ENCODE results near the gene HECTD3. TPM values are rescaled to one million over a fixed set of nuclear protein-coding genes. Genes with fewer than 3 reads are reported as not detected.

Gene HECTD3
- total and polyA plus RNA-seq, 9 of the 15 experiments (the other 6 are each of a cell fraction or from before 2014, with no cell fraction given) = 6.3 to 50.8 (median 18.9) TPM

DNA sequence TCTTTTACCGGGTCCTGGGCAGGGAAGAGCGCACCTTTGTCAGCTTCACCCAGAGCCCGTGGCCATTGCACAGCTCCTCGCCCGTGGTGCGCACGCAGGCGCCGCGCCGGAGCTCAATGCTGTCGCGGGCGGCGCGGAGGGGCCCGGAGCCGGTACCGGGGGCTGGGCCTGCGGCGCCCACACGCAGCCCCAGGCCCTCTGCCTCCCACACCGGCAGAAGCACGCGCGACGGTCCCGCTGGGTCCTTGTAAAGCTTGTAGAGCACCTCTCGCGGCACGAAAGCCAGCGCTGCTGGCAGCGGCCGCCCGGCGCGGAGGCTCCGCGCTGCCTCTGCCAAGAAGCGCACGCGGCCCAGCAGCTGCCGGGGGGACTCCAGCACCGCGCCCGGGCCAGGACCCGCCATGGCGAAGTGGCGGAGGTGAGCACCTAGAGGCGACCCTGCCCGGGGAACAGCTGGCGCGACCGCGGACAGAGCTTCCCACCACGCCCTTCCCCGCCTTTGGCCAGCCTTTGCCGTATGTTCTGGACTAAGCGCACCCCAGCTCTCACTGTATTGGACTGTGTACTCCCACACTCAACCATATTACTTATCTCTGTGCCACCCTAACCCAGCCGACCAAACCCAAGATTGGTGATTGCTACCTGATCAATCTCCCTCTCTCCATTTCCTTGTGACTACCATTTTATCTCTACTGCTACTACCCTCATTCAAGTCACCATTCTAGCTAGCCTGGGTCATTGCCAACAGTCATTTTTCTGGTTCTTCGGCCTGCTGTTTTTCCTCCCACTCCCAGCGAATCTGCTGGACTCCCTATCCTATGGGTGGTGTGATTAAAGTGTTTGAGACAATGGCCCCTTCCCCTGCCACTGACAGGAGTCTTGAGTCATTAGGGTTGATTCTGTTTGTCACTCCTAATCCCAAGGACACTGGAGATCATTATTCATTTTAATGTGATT, at the start of gene HECTD3 (continued):
- TF ChIP-seq SAFB2 (IDR thresholded peaks at IDR 0.05; ENCODE audit: borderline replicate concordance, low read depth, low read length, severe bottlenecking) = no peak
- no peak for TF ChIP-seq SMAD2 (IDR thresholded peaks at IDR 0.05; ENCODE audit: low read depth, low read length)
- no peak for TF ChIP-seq JUN (IDR thresholded peaks at IDR 0.05; ENCODE audit: borderline replicate concordance, low read depth, low read length)
- TF ChIP-seq JUN (CRISPR knock-in tag; IDR thresholded peaks at IDR 0.05; ENCODE audit: borderline replicate concordance) = no peak
- TF ChIP-seq ATF1 (CRISPR knock-in tag; IDR thresholded peaks at IDR 0.05) = no peak
- peak; percentile 8; the same call in 1 of the 2 replicates for TF ChIP-seq ATF1 (tag; IDR thresholded peaks at IDR 0.05)
- TF ChIP-seq CREB1 (IDR thresholded peaks at IDR 0.05) = peak; percentile 29; the same call in 1 of the 2 replicates
- TF ChIP-seq CREB1 (CRISPR knock-in tag; IDR thresholded peaks at IDR 0.05) = peak; percentile 64; the same call in 1 of the 2 replicates
- TF ChIP-seq CBFB (CRISPR knock-in tag; IDR thresholded peaks at IDR 0.05) = no peak
- no peak for TF ChIP-seq ZNF311 (CRISPR knock-in tag; IDR thresholded peaks at IDR 0.05)
- TF ChIP-seq TOE1 (IDR thresholded peaks at IDR 0.05; ENCODE audit: borderline replicate concordance) = peak; percentile 56
- TF ChIP-seq TOE1 (CRISPR knock-in tag; IDR thresholded peaks at IDR 0.05; ENCODE audit: borderline replicate concordance, low read depth) = no peak
- TF ChIP-seq, protein P1, sequence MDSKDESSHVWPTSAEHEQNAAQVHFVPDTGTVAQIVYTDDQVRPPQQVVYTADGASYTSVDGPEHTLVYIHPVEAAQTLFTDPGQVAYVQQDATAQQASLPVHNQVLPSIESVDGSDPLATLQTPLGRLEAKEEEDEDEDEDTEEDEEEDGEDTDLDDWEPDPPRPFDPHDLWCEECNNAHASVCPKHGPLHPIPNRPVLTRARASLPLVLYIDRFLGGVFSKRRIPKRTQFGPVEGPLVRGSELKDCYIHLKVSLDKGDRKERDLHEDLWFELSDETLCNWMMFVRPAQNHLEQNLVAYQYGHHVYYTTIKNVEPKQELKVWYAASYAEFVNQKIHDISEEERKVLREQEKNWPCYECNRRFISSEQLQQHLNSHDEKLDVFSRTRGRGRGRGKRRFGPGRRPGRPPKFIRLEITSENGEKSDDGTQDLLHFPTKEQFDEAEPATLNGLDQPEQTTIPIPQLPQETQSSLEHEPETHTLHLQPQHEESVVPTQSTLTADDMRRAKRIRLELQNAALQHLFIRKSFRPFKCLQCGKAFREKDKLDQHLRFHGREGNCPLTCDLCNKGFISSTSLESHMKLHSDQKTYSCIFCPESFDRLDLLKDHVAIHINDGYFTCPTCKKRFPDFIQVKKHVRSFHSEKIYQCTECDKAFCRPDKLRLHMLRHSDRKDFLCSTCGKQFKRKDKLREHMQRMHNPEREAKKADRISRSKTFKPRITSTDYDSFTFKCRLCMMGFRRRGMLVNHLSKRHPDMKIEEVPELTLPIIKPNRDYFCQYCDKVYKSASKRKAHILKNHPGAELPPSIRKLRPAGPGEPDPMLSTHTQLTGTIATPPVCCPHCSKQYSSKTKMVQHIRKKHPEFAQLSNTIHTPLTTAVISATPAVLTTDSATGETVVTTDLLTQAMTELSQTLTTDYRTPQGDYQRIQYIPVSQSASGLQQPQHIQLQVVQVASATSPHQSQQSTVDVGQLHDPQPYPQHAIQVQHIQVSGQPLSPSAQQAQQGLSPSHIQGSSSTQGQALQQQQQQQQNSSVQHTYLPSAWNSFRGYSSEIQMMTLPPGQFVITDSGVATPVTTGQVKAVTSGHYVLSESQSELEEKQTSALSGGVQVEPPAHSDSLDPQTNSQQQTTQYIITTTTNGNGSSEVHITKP (IDR thresholded peaks at IDR 0.05; ENCODE audit: partially characterized antibody) = no peak
- no peak for TF ChIP-seq SRSF7 (optimal IDR thresholded peaks at IDR 0.05; ENCODE audit: low read depth, low read length)
- TF ChIP-seq, protein P2, sequence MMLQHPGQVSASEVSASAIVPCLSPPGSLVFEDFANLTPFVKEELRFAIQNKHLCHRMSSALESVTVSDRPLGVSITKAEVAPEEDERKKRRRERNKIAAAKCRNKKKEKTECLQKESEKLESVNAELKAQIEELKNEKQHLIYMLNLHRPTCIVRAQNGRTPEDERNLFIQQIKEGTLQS (IDR thresholded peaks at IDR 0.05) = no peak
- TF ChIP-seq, protein P2 (CRISPR knock-in tag; conservative IDR thresholded peaks at IDR 0.05) = no peak; the same call in 1 of the 2 replicates
